Caco-2 (cell line): ENCODE results near the gene DAPK1. TPM values are rescaled to one million over a fixed set of nuclear protein-coding genes. Genes with fewer than 3 reads are reported as not detected.

Source experiments
- BruUV-seq: library from RNA; stranded (reverse); fragments of 400-500 nt; replicated peaks from 2 replicates; lab custom pipeline; 2021; lab: Mats Ljungman, UMichigan
- CTCF ChIA-PET: fragments of 300-600 bp; sonication (Branson Sonifier 250); formaldehyde crosslinking; loops from one replicate; lab custom pipeline; 2022; ENCODE audit warnings: antibody characterized with exemption; lab: Charles Lee
- POLR2A ChIA-PET: fragments of 300-600 bp; sonication (Branson Sonifier 250); formaldehyde crosslinking; loops from one replicate; lab custom pipeline; 2022; ENCODE audit warnings: antibody characterized with exemption; lab: Charles Lee
- DNase-seq, 2 experiments: peaks; one replicate each; pipeline versions ENCODE4 v3.0.0 to v3.0.0-alpha.2; 2020 to 2022
- H3K27me3 ChIP-seq: replicated peaks from 2 replicates; pipeline ENCODE4 v1.6.0; 2011; ENCODE audit warnings: low read length; ENCODE audit not compliant: control insufficient read depth, insufficient read depth
- H3K36me3 ChIP-seq: 2 replicates; pipeline ENCODE4 v1.5.1; 2011; ENCODE audit warnings: low read length; ENCODE audit not compliant: control insufficient read depth, insufficient read depth
- H3K4me1 ChIP-seq: fragments of 250-450 bp; sonication (Bioruptor Pico); 2 replicates; pipeline ENCODE4 v1.5.1; 2020; ENCODE audit warnings: mild to moderate bottlenecking
- H3K4me3 ChIP-seq: 2 replicates; pipeline ENCODE4 v1.5.1; 2011; ENCODE audit warnings: low read depth, mild to moderate bottlenecking, control low read depth, low read length
- H3K9me3 ChIP-seq: fragments of 250-450 bp; sonication (Bioruptor Pico); 2 replicates; pipeline ENCODE4 v1.5.1; 2020; ENCODE audit warnings: mild to moderate bottlenecking, moderate library complexity
- H3K27ac Mint-ChIP-seq: one replicate; pipeline ENCODE4 v1.8.0; 2022; ENCODE audit warnings: mixed read lengths; ENCODE audit not compliant: unreplicated experiment
- H3K27me3 Mint-ChIP-seq: one replicate; pipeline ENCODE4 v1.8.0; 2022; ENCODE audit warnings: mixed read lengths; ENCODE audit not compliant: insufficient read depth, unreplicated experiment
- H3K36me3 Mint-ChIP-seq: one replicate; pipeline ENCODE4 v1.8.0; 2022; ENCODE audit warnings: mild to moderate bottlenecking, mixed read lengths; ENCODE audit not compliant: insufficient read depth, unreplicated experiment
- H3K4me1 Mint-ChIP-seq: one replicate; pipeline ENCODE4 v1.8.0; 2022; ENCODE audit warnings: low read depth, mixed read lengths; ENCODE audit not compliant: unreplicated experiment
- H3K4me3 Mint-ChIP-seq: one replicate; pipeline ENCODE4 v1.8.0; 2022; ENCODE audit warnings: mild to moderate bottlenecking, moderate library complexity, mixed read lengths; ENCODE audit not compliant: unreplicated experiment
- H3K9me3 Mint-ChIP-seq: one replicate; pipeline ENCODE4 v1.8.0; 2022; ENCODE audit warnings: mixed read lengths; ENCODE audit not compliant: unreplicated experiment
- intact Hi-C: fragments of 100-400 bp; cut with micrococcal nuclease; formaldehyde crosslinking; loops from one replicate; pipeline ENCODE4 v1.10.0; 2022; ENCODE audit not compliant: unreplicated experiment
- total RNA-seq: library from RNA; stranded (reverse); gene quantifications from 2 replicates; pipeline ENCODE4 v1.2.3, GENCODE V29; 2022
- TF ChIP-seq, protein P1 (sequence below), 2 experiments: fragments of 200-600 bp in 1 of 2; IDR thresholded peaks; 1 replicate in 1 of 2; 2 replicates in 1 of 2; pipeline versions ENCODE4 v1.5.1 to v1.8.0; 2011 to 2022; ENCODE audit warnings: antibody characterized with exemption in 1 of 2, control low read depth in 1 of 2, inconsistent platforms in 1 of 2, low read depth in 1 of 2, low read length in 1 of 2, mild to moderate bottlenecking in 1 of 2, moderate library complexity in 1 of 2; ENCODE audit not compliant: insufficient read depth in 1 of 2, severe bottlenecking in 1 of 2, unreplicated experiment in 1 of 2

The DAPK1 gene
- total RNA-seq, 1 experiment from 2014 or later: 79.2 TPM

GRCh38 chr9:87603854-87604490 is 106.3 kb downstream of the DAPK1 start:
- no peaks in the 10 kb centered on the region for H3K36me3 ChIP-seq
- H3K9me3 ChIP-seq: no peaks in the 10 kb centered on the region
- H3K4me1 ChIP-seq: peaks cover 11% of the 10 kb centered on the region; the same call in 1 of the 2 replicates
- TF ChIP-seq, protein P1, sequence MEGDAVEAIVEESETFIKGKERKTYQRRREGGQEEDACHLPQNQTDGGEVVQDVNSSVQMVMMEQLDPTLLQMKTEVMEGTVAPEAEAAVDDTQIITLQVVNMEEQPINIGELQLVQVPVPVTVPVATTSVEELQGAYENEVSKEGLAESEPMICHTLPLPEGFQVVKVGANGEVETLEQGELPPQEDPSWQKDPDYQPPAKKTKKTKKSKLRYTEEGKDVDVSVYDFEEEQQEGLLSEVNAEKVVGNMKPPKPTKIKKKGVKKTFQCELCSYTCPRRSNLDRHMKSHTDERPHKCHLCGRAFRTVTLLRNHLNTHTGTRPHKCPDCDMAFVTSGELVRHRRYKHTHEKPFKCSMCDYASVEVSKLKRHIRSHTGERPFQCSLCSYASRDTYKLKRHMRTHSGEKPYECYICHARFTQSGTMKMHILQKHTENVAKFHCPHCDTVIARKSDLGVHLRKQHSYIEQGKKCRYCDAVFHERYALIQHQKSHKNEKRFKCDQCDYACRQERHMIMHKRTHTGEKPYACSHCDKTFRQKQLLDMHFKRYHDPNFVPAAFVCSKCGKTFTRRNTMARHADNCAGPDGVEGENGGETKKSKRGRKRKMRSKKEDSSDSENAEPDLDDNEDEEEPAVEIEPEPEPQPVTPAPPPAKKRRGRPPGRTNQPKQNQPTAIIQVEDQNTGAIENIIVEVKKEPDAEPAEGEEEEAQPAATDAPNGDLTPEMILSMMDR (IDR thresholded peaks at IDR 0.05; ENCODE audit: insufficient read depth in 1 of 2, low read depth in 1 of 2, low read length in 1 of 2, severe bottlenecking in 1 of 2, unreplicated experiment in 1 of 2): no peak
- BruUV-seq: no TSS peak
- no peak overlapping the region for H3K4me3 ChIP-seq
- H3K27me3 ChIP-seq: no peaks in the 10 kb centered on the region
- Mint-ChIP-seq H3K27me3 (no peaks in the 10 kb centered on the region), H3K9me3 (no peaks in the 10 kb centered on the region), H3K4me1 (no peaks in the 10 kb centered on the region), H3K27ac (no peak overlapping the region), H3K36me3 (peaks cover 20% of the 10 kb centered on the region), H3K4me3 (no peak overlapping the region)
- POLR2A ChIA-PET: no interaction called here
- intact Hi-C loops: no loop called here
- DNase-seq: no peak
- CTCF ChIA-PET: no interaction called here

DNA sequence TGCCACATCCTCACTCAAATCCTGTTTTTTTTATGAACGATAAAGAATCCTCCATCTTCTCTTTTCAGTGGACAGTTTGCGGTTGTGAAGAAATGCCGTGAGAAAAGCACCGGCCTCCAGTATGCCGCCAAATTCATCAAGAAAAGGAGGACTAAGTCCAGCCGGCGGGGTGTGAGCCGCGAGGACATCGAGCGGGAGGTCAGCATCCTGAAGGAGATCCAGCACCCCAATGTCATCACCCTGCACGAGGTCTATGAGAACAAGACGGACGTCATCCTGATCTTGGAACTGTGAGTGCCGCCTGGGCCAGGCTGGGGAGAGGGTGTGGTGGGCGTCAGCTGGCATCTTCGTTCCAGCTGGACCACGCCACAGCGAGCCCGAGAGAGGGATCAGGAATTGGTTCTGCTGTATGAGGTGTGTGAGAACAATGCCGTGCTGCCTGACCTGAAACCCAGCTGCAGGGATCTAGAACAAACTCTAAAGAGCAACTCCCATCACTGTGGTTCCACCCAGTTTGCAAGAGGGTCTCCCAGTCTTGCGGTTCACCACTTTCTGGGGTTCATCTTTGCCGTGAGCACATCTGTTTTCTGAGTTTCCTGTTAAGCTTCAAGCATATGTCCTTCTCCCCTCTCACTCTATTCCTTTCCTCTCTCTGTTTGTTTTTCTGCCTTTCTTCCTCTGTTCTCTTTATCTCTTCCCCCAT is 107.4 kb downstream of the DAPK1 start:
- Histone ChIP-seq H3K4me3 (no peak overlapping the region), H3K36me3 (no peaks in the 10 kb centered on the region), H3K9me3 (no peaks in the 10 kb centered on the region), H3K4me1 (peaks cover 1% of the 10 kb centered on the region; the same call in 1 of the 2 replicates), H3K27me3 (no peaks in the 10 kb centered on the region)
- BruUV-seq: no TSS peak
- Mint-ChIP-seq H3K36me3 (peaks cover 26% of the 10 kb centered on the region), H3K4me3 (no peak overlapping the region), H3K9me3 (no peaks in the 10 kb centered on the region), H3K27me3 (no peaks in the 10 kb centered on the region), H3K4me1 (no peaks in the 10 kb centered on the region), H3K27ac (no peak overlapping the region)
- CTCF ChIA-PET: no interaction called here
- DNase-seq: no peak
- intact Hi-C loops: no loop called here
- POLR2A ChIA-PET: no interaction called here
- TF ChIP-seq, protein P1 (IDR thresholded peaks at IDR 0.05; ENCODE audit: insufficient read depth in 1 of 2, low read depth in 1 of 2, low read length in 1 of 2, severe bottlenecking in 1 of 2, unreplicated experiment in 1 of 2): no peak

- Mint-ChIP-seq H3K4me3 (no peak overlapping the region), H3K4me1 (no peaks in the 10 kb centered on the region), H3K36me3 (peaks cover 26% of the 10 kb centered on the region), H3K9me3 (no peaks in the 10 kb centered on the region), H3K27me3 (no peaks in the 10 kb centered on the region), H3K27ac (no peak overlapping the region)
- no peaks in the 10 kb centered on the region for H3K36me3 ChIP-seq
- H3K9me3 ChIP-seq: no peaks in the 10 kb centered on the region
- no peaks in the 10 kb centered on the region for H3K4me1 ChIP-seq
- no TSS peak for BruUV-seq
- intact Hi-C loops: no loop called here
- CTCF ChIA-PET: no interaction called here
- TF ChIP-seq, protein P1 (IDR thresholded peaks at IDR 0.05; ENCODE audit: insufficient read depth in 1 of 2, low read depth in 1 of 2, low read length in 1 of 2, severe bottlenecking in 1 of 2, unreplicated experiment in 1 of 2): no peak
- DNase-seq: no peak
- POLR2A ChIA-PET: no interaction called here
- H3K27me3 ChIP-seq: no peaks in the 10 kb centered on the region
- no peak overlapping the region for H3K4me3 ChIP-seq
Observed at GRCh38 chr9:87605676-87606075, 108.0 kb downstream of the DAPK1 start.
